Stimulated activated naive B cell treated with anti-CD40 and anti-IgM and Interleukin-4, amounts not matched to agents 10 μg/mL and 1 μg/mL and 100 μg/mL, for 72 hours (primary cell): Measurements from ENCODE around the gene DVL2.
A peak's percentile ranks its signal among the peaks of the same experiment; 100 is the strongest.

ENCODE experiments used
- ATAC-seq, 2 donors: fragments of 150-1000 bp; cut with Tn5 transposase; replicated peaks; 2 replicates each; pipeline ENCODE4 v1.10.0; 2021; ENCODE audit warnings: moderate library complexity in 1 of 2
- DNase-seq: peaks from one replicate; pipeline ENCODE4 v3.0.0; 2021
- H3K27ac Mint-ChIP-seq: one replicate; pipeline ENCODE4 v1.8.0; 2022; ENCODE audit warnings: mild to moderate bottlenecking, mixed read lengths
- H3K27me3 Mint-ChIP-seq, 2 donors: one replicate each; pipeline ENCODE4 v1.8.0; 2022; ENCODE audit warnings: mixed read lengths in 2 of 2
- H3K36me3 Mint-ChIP-seq, 2 donors: one replicate each; pipeline ENCODE4 v1.8.0; 2022; ENCODE audit warnings: mixed read lengths in 2 of 2, mild to moderate bottlenecking in 1 of 2
- H3K4me1 Mint-ChIP-seq, 2 donors: one replicate each; pipeline ENCODE4 v1.8.0; 2022; ENCODE audit warnings: mixed read lengths in 2 of 2, mild to moderate bottlenecking in 1 of 2
- H3K4me3 Mint-ChIP-seq, 2 donors: one replicate each; pipeline ENCODE4 v1.8.0; 2022; ENCODE audit warnings: mild to moderate bottlenecking in 2 of 2, mixed read lengths in 2 of 2, moderate library complexity in 1 of 2
- H3K9me3 Mint-ChIP-seq, 2 donors: one replicate each; pipeline ENCODE4 v1.8.0; 2022; ENCODE audit warnings: mixed read lengths in 2 of 2, mild to moderate bottlenecking in 1 of 2

DVL2 gene

GRCh38 chr17:7222093-7222971 is 12.0 kb downstream of the DVL2 start:
- Mint-ChIP-seq H3K36me3 (peaks cover 34 to 55% of the 10 kb centered on the region in 2 donors), H3K4me1 (peaks cover 38 to 48% of the 10 kb centered on the region in 2 donors)

GRCh38 chr17:7221278-7222092 is 12.8 kb downstream of the DVL2 start:
- DNase-seq (no peak), ATAC-seq (no peak)
- Mint-ChIP-seq H3K4me1 (peaks cover 42 to 52% of the 10 kb centered on the region in 2 donors), H3K9me3 (no peaks in the 10 kb centered on the region), H3K36me3 (peaks cover 29 to 47% of the 10 kb centered on the region in 2 donors), H3K27me3 (no peaks in the 10 kb centered on the region), H3K27ac (peak overlapping the region; percentile 99), H3K4me3 (peak overlapping the region; percentile 99)

More at GRCh38 chr17:7222093-7222971, 12.0 kb downstream of the DVL2 start:
- Mint-ChIP-seq H3K9me3 (no peaks in the 10 kb centered on the region), H3K27ac (peak overlapping the region; percentile 99), H3K27me3 (no peaks in the 10 kb centered on the region), H3K4me3 (peak overlapping the region in 1 of 2 donors; percentile 7)
- ATAC-seq: no peak
- no peak for DNase-seq

GRCh38 chr17:7220593-7221277 is 13.6 kb downstream of the DVL2 start:
- Mint-ChIP-seq H3K36me3 (peaks cover 27 to 43% of the 10 kb centered on the region in 2 donors), H3K27me3 (no peaks in the 10 kb centered on the region), H3K4me3 (peak overlapping the region; percentile 99), H3K4me1 (peaks cover 49 to 60% of the 10 kb centered on the region in 2 donors), H3K9me3 (no peaks in the 10 kb centered on the region), H3K27ac (peak overlapping the region; percentile 99)
- DNase-seq (peak; percentile 46), ATAC-seq (peak; percentile 38 to 55)

GRCh38 chr17:7219812-7220592 is 14.3 kb downstream of the DVL2 start, which contains the start of the genes ACADVL and DLG4:
Gene ACADVL, plus strand, starts transcription at chr17:7219938. Its CDS starts 47 bp downstream, at chr17:7219985.
Gene DLG4, minus strand, starts transcription at chr17:7219836.
- H3K9me3 Mint-ChIP-seq: no peaks in the 10 kb centered on the region
- H3K27ac Mint-ChIP-seq: peak within 1 kb of the TSS; percentile 99
- peaks cover 50 to 67% of the 10 kb centered on the region in 2 donors for H3K4me1 Mint-ChIP-seq
- peak within 1 kb of the TSS; percentile 99 for H3K4me3 Mint-ChIP-seq
- DNase-seq (peak; percentile 83), ATAC-seq (peak; percentile 81 to 85)
- no peaks in the 10 kb centered on the region for H3K27me3 Mint-ChIP-seq
- peaks cover 25 to 43% of the 10 kb centered on the region in 2 donors for H3K36me3 Mint-ChIP-seq

GRCh38 chr17:7219229-7219811 is 15.0 kb downstream of the DVL2 start:
- Mint-ChIP-seq H3K27ac (peak overlapping the region; percentile 99), H3K4me3 (peak overlapping the region; percentile 99), H3K36me3 (peaks cover 22 to 39% of the 10 kb centered on the region in 2 donors), H3K9me3 (no peaks in the 10 kb centered on the region), H3K4me1 (peaks cover 57 to 74% of the 10 kb centered on the region in 2 donors), H3K27me3 (no peaks in the 10 kb centered on the region)
- ATAC-seq (no peak), DNase-seq (no peak)

GRCh38 chr17:7218758-7219157 is 15.6 kb downstream of the DVL2 start:
- no peaks in the 10 kb centered on the region for H3K9me3 Mint-ChIP-seq
- H3K27me3 Mint-ChIP-seq: no peaks in the 10 kb centered on the region
- H3K4me3 Mint-ChIP-seq: peak overlapping the region; percentile 26 to 99
- DNase-seq: no peak
- peak overlapping the region; percentile 85 for H3K27ac Mint-ChIP-seq
- ATAC-seq: no peak
- peaks cover 63 to 80% of the 10 kb centered on the region in 2 donors for H3K4me1 Mint-ChIP-seq
- peaks cover 18 to 35% of the 10 kb centered on the region in 2 donors for H3K36me3 Mint-ChIP-seq

GRCh38 chr17:7218166-7218565 is 16.2 kb downstream of the DVL2 start:
- no peak for ATAC-seq
- Mint-ChIP-seq H3K4me3 (peak overlapping the region in 1 of 2 donors; percentile 32), H3K4me1 (peaks cover 67 to 85% of the 10 kb centered on the region in 2 donors), H3K36me3 (peaks cover 13 to 29% of the 10 kb centered on the region in 2 donors), H3K27ac (peak overlapping the region; percentile 22), H3K9me3 (no peaks in the 10 kb centered on the region), H3K27me3 (peaks cover 0 to 6% of the 10 kb centered on the region in 2 donors)
- no peak for DNase-seq

- Mint-ChIP-seq H3K27me3 (peaks cover 0 to 7% of the 10 kb centered on the region in 2 donors), H3K36me3 (peaks cover 13 to 22% of the 10 kb centered on the region in 2 donors), H3K4me1 (peaks cover 67 to 83% of the 10 kb centered on the region in 2 donors), H3K4me3 (peak overlapping the region; percentile 62 to 68), H3K27ac (peak overlapping the region; percentile 76), H3K9me3 (no peaks in the 10 kb centered on the region)
- DNase-seq (no peak), ATAC-seq (no peak)
These were observed 17.0 kb downstream of the DVL2 start for GRCh38 chr17:7217113-7217987.

GRCh38 chr17:7216242-7217112 is 17.8 kb downstream of the DVL2 start:
- ATAC-seq (no peak), DNase-seq (no peak)
- Mint-ChIP-seq H3K27me3 (peaks cover 0 to 13% of the 10 kb centered on the region in 2 donors), H3K4me3 (peak overlapping the region; percentile 23 to 38), H3K36me3 (peaks cover 10 to 13% of the 10 kb centered on the region in 2 donors), H3K9me3 (no peaks in the 10 kb centered on the region), H3K4me1 (peaks cover 65 to 74% of the 10 kb centered on the region in 2 donors), H3K27ac (no peak overlapping the region)

- H3K27me3 Mint-ChIP-seq: peaks cover 0 to 14% of the 10 kb centered on the region in 2 donors
- H3K36me3 Mint-ChIP-seq: peaks cover 2 to 5% of the 10 kb centered on the region in 2 donors
- no peak for ATAC-seq
- no peak for DNase-seq
- peaks cover 58 to 67% of the 10 kb centered on the region in 2 donors for H3K4me1 Mint-ChIP-seq
- no peaks in the 10 kb centered on the region for H3K9me3 Mint-ChIP-seq
- H3K4me3 Mint-ChIP-seq: peak overlapping the region in 1 of 2 donors; percentile 23
- H3K27ac Mint-ChIP-seq: no peak overlapping the region
These were observed 18.6 kb downstream of the DVL2 start for GRCh38 chr17:7215652-7216180.

- H3K36me3 Mint-ChIP-seq: peaks cover 0 to 2% of the 10 kb centered on the region in 2 donors
- H3K9me3 Mint-ChIP-seq: no peaks in the 10 kb centered on the region
- H3K27ac Mint-ChIP-seq: peak overlapping the region; percentile 97
- peaks cover 53 to 61% of the 10 kb centered on the region in 2 donors for H3K4me1 Mint-ChIP-seq
- H3K27me3 Mint-ChIP-seq: peaks cover 0 to 20% of the 10 kb centered on the region in 2 donors
- H3K4me3 Mint-ChIP-seq: peak overlapping the region; percentile 86 to 97
- no peak for ATAC-seq
- DNase-seq: no peak
These were observed 19.1 kb downstream of the DVL2 start for GRCh38 chr17:7215136-7215638.
